Trophoblast cell (in vitro differentiated cells and primary cell): ENCODE results near the gene DLGAP4.

ENCODE experiments used
- DNase-seq, 2 donors: peaks; one replicate each; pipeline ENCODE4 v3.0.0-alpha.2; 2016
- H2AFZ ChIP-seq: 2 replicates; pipeline ENCODE4 v1.6.1; 2013; ENCODE audit warnings: low read length, moderate library complexity, mild to moderate bottlenecking; ENCODE audit not compliant: insufficient read depth, poor library complexity
- H2AK5ac ChIP-seq: 2 replicates; pipeline ENCODE4 v1.6.1; 2013; ENCODE audit warnings: mild to moderate bottlenecking, low read length
- H2BK120ac ChIP-seq: 2 replicates; pipeline ENCODE4 v1.6.1; 2013; ENCODE audit warnings: low read length, mild to moderate bottlenecking, moderate library complexity; ENCODE audit not compliant: insufficient read depth, poor library complexity
- H2BK12ac ChIP-seq: 2 replicates; pipeline ENCODE4 v1.6.1; 2013; ENCODE audit warnings: mild to moderate bottlenecking, low read length, moderate library complexity
- H2BK5ac ChIP-seq: 2 replicates; pipeline ENCODE4 v1.6.1; 2013; ENCODE audit warnings: low read length, low read depth, moderate library complexity, mild to moderate bottlenecking; ENCODE audit not compliant: poor library complexity
- H3K14ac ChIP-seq: 2 replicates; pipeline ENCODE4 v1.6.1; 2013; ENCODE audit warnings: mild to moderate bottlenecking, low read length
- H3K18ac ChIP-seq: 2 replicates; pipeline ENCODE4 v1.6.1; 2013; ENCODE audit warnings: mild to moderate bottlenecking, low read length
- H3K23ac ChIP-seq: 2 replicates; pipeline ENCODE4 v1.6.1; 2013; ENCODE audit warnings: low read length
- H3K27ac ChIP-seq: 2 replicates; pipeline ENCODE4 v1.5.1; 2013; ENCODE audit warnings: low read depth, mild to moderate bottlenecking, inconsistent platforms, low read length, moderate library complexity
- H3K27me3 ChIP-seq: 2 replicates; pipeline ENCODE4 v1.6.1; 2013; ENCODE audit warnings: inconsistent platforms, mild to moderate bottlenecking, low read length, moderate library complexity; ENCODE audit not compliant: insufficient read depth
- H3K36me3 ChIP-seq, 2 experiments: 1 replicate in 1 of 2; 2 replicates in 1 of 2; pipeline ENCODE4 v1.6.1; 2013; ENCODE audit warnings: low read length in 2 of 2, mild to moderate bottlenecking in 2 of 2, moderate library complexity in 1 of 2; ENCODE audit not compliant: insufficient read depth in 2 of 2, control insufficient read depth in 1 of 2
- H3K4ac ChIP-seq: 2 replicates; pipeline ENCODE4 v1.6.1; 2013; ENCODE audit warnings: low read depth, mild to moderate bottlenecking, low read length, moderate library complexity
- H3K4me1 ChIP-seq, 2 experiments: 1 replicate in 1 of 2; 2 replicates in 1 of 2; pipeline ENCODE4 v1.6.1; 2013; ENCODE audit warnings: low read length in 2 of 2, mild to moderate bottlenecking in 2 of 2, moderate library complexity in 1 of 2; ENCODE audit not compliant: insufficient read depth in 2 of 2, control insufficient read depth in 1 of 2
- H3K4me2 ChIP-seq: 2 replicates; pipeline ENCODE4 v1.6.1; 2013; ENCODE audit warnings: inconsistent platforms, mild to moderate bottlenecking, low read length, moderate library complexity
- H3K4me3 ChIP-seq: 2 replicates; pipeline ENCODE4 v1.5.1; 2013; ENCODE audit warnings: mild to moderate bottlenecking, low read depth, low read length, inconsistent platforms
- H3K79me1 ChIP-seq: one replicate; pipeline ENCODE4 v1.6.1; 2013; ENCODE audit warnings: low read length
- H3K79me2 ChIP-seq: 2 replicates; pipeline ENCODE4 v1.6.1; 2013; ENCODE audit warnings: low read length, mild to moderate bottlenecking; ENCODE audit not compliant: control insufficient read depth, insufficient read depth, poor library complexity
- H3K9ac ChIP-seq: 2 replicates; pipeline ENCODE4 v1.6.1; 2013; ENCODE audit warnings: mild to moderate bottlenecking, low read length
- H3K9me3 ChIP-seq: 2 replicates; pipeline ENCODE4 v1.6.1; 2013; ENCODE audit warnings: low read depth, mild to moderate bottlenecking, control low read depth, inconsistent platforms, low read length; ENCODE audit not compliant: insufficient read depth
- H4K12ac ChIP-seq: 2 replicates; pipeline ENCODE4 v1.6.1; 2013; ENCODE audit warnings: low read depth, mild to moderate bottlenecking, low read length, moderate library complexity
- H4K8ac ChIP-seq: 2 replicates; pipeline ENCODE4 v1.6.1; 2013; ENCODE audit warnings: low read depth, mild to moderate bottlenecking, low read length, moderate library complexity
- H4K91ac ChIP-seq: one replicate; pipeline ENCODE4 v1.6.1; 2013; ENCODE audit warnings: low read depth, mild to moderate bottlenecking, low read length, moderate library complexity
- WGBS: extraction: QIAGEN DNeasy Blood & Tissue Kit; methylation state at CpG from one replicate; pipeline ENCODE4 v1.1.7; 2013; ENCODE audit warnings: missing lambda C conversion rate; ENCODE audit not compliant: insufficient read length, insufficient coverage; ENCODE audit errors: extremely low coverage; 5-methylcytosine and 5-hydroxymethylcytosine counted together

Gene DLGAP4

DNA sequence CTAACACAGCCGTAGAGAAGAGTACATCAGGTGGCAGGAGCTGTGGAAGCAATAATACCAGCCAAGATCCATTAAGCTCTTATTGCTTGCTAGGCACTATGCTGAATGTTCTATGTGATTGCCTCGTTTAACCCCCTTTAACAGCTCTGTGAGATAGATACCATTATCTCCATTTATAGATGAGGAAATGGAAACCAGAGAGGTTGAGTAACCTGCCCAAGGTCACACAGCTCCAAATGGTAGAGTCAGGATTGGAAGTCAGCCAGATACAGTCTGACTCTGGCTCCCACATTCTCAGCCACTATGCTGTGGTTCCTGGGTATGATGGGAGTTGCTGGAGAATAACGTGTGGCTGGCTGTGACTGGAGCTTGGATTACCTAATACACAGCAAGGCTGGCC is 92.4 kb downstream of the DLGAP4 start:
- H3K4ac ChIP-seq: no peak overlapping the region
- no peak overlapping the region for H3K9ac ChIP-seq
- H2AFZ ChIP-seq: no peak overlapping the region
- H3K27ac ChIP-seq: no peak overlapping the region
- no peaks in the 10 kb centered on the region for H3K27me3 ChIP-seq
- H3K18ac ChIP-seq: no peak overlapping the region
- H3K14ac ChIP-seq: no peak overlapping the region
- H4K8ac ChIP-seq: no peak overlapping the region
- no peak overlapping the region for H4K91ac ChIP-seq
- no peaks in the 10 kb centered on the region for H3K36me3 ChIP-seq
- H2BK5ac ChIP-seq: no peak overlapping the region
- no peak overlapping the region for H3K23ac ChIP-seq
- peaks cover 0 to 5% of the 10 kb centered on the region in 2 experiments for H3K4me1 ChIP-seq
- DNase-seq: no peak
- no peak overlapping the region for H4K12ac ChIP-seq
- no peak overlapping the region for H2AK5ac ChIP-seq
- H2BK120ac ChIP-seq: no peak overlapping the region
- H3K9me3 ChIP-seq: peaks cover 4% of the 10 kb centered on the region
- H3K79me2 ChIP-seq: no peaks in the 10 kb centered on the region
- WGBS: no CpG with 5 or more reads among the region's 3 CpGs
- no peak overlapping the region for H2BK12ac ChIP-seq
- no peak overlapping the region for H3K4me2 ChIP-seq
- H3K79me1 ChIP-seq: no peaks in the 10 kb centered on the region
- no peak overlapping the region for H3K4me3 ChIP-seq

- Histone ChIP-seq H2AFZ (no peak overlapping the region), H4K91ac (no peak overlapping the region), H3K4me1 (peaks cover 0 to 5% of the 10 kb centered on the region in 2 experiments), H3K27me3 (no peaks in the 10 kb centered on the region), H2BK12ac (no peak overlapping the region), H3K79me1 (no peaks in the 10 kb centered on the region), H3K4me3 (no peak overlapping the region), H3K36me3 (no peaks in the 10 kb centered on the region), H4K12ac (no peak overlapping the region), H2BK5ac (no peak overlapping the region), H2BK120ac (no peak overlapping the region), H4K8ac (no peak overlapping the region), H3K23ac (no peak overlapping the region), H3K4ac (no peak overlapping the region), H3K79me2 (no peaks in the 10 kb centered on the region), H3K18ac (no peak overlapping the region), H3K4me2 (no peak overlapping the region), H2AK5ac (no peak overlapping the region), H3K14ac (no peak overlapping the region), H3K9me3 (peaks cover 4% of the 10 kb centered on the region), H3K9ac (no peak overlapping the region), H3K27ac (no peak overlapping the region)
- WGBS: no CpG with 5 or more reads among the region's 6 CpGs
- DNase-seq: peak; percentile 79 to 90
These were observed 93.2 kb downstream of the DLGAP4 start for GRCh38 chr20:36399147-36399968.

- no peak overlapping the region for H4K91ac ChIP-seq
- WGBS: 100% methylated on average over 1 of the region's 7 CpGs
- H3K18ac ChIP-seq: no peak overlapping the region
- H3K4ac ChIP-seq: no peak overlapping the region
- no peak overlapping the region for H3K9ac ChIP-seq
- H2AK5ac ChIP-seq: no peak overlapping the region
- no peak overlapping the region for H4K12ac ChIP-seq
- H3K4me1 ChIP-seq: peaks cover 0 to 5% of the 10 kb centered on the region in 2 experiments
- H2BK5ac ChIP-seq: no peak overlapping the region
- no peak overlapping the region for H3K4me3 ChIP-seq
- H3K9me3 ChIP-seq: peaks cover 4% of the 10 kb centered on the region
- H3K27ac ChIP-seq: no peak overlapping the region
- H3K14ac ChIP-seq: no peak overlapping the region
- no peak overlapping the region for H3K23ac ChIP-seq
- H3K27me3 ChIP-seq: no peaks in the 10 kb centered on the region
- no peak overlapping the region for H3K4me2 ChIP-seq
- H2BK12ac ChIP-seq: no peak overlapping the region
- H2AFZ ChIP-seq: no peak overlapping the region
- no peaks in the 10 kb centered on the region for H3K36me3 ChIP-seq
- no peak for DNase-seq
- H2BK120ac ChIP-seq: no peak overlapping the region
- no peaks in the 10 kb centered on the region for H3K79me1 ChIP-seq
- no peak overlapping the region for H4K8ac ChIP-seq
- no peaks in the 10 kb centered on the region for H3K79me2 ChIP-seq
These were observed 93.9 kb downstream of the DLGAP4 start for GRCh38 chr20:36399969-36400545.

DNA sequence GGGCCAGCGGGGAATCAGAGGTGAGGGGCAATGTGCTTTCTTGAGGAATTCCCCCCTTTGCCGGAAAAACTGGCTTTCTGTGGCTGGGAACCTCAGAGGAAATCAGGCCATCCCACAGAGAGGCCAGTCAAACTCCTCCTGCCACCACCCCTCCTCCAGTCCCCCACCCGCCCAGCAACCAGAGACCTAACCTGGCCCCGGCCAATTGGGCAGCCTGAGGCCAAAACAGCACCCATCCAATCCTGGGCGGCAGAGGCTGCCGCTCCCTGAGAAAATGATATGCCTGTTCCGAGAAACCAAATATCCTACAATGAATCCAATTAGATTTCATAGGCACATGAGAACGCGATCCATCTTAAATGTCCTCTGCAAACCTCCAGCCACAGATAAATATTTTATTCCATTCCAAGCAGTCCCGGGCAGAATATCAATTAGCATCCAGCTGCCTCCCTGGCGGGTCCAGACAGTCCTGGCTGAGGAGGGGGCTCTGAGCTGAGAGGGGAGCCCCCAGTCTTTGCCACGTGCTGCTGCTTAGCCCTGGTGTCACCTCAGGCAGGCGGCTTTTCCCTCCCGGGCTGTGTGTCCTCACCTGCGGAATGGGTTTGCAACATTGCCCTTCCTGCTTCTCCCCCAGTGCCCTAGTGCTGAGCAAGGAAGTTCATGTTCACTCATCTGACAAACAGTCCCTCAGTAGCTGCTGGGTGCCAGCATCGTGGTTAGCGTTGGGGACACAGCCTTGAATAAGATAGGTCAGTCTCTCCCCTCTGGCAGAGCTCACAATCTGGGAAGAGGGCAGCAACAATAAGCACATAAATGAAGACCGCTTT is 95.0 kb downstream of the DLGAP4 start:
- no peak overlapping the region for H2AFZ ChIP-seq
- no peak overlapping the region for H4K8ac ChIP-seq
- no peak overlapping the region for H3K4me3 ChIP-seq
- H3K4me2 ChIP-seq: no peak overlapping the region
- H3K79me1 ChIP-seq: no peaks in the 10 kb centered on the region
- no peak overlapping the region for H3K14ac ChIP-seq
- peak in 1 of 2 donors; percentile 1 for DNase-seq
- no peak overlapping the region for H2BK5ac ChIP-seq
- no peak overlapping the region for H2BK120ac ChIP-seq
- WGBS: no CpG with 5 or more reads among the region's 18 CpGs
- H2AK5ac ChIP-seq: no peak overlapping the region
- H3K79me2 ChIP-seq: no peaks in the 10 kb centered on the region
- H3K9ac ChIP-seq: no peak overlapping the region
- H2BK12ac ChIP-seq: no peak overlapping the region
- peak overlapping the region; percentile 58 for H3K23ac ChIP-seq
- no peak overlapping the region for H4K12ac ChIP-seq
- H3K36me3 ChIP-seq: no peaks in the 10 kb centered on the region
- H4K91ac ChIP-seq: no peak overlapping the region
- H3K27ac ChIP-seq: no peak overlapping the region
- no peak overlapping the region for H3K4ac ChIP-seq
- peaks cover 4% of the 10 kb centered on the region for H3K9me3 ChIP-seq
- H3K27me3 ChIP-seq: no peaks in the 10 kb centered on the region
- H3K18ac ChIP-seq: no peak overlapping the region
- peaks cover 0 to 5% of the 10 kb centered on the region in 2 experiments for H3K4me1 ChIP-seq
